ENCODE results near the gene LPXN.

- no peak for TF ChIP-seq CTCF (IDR thresholded peaks at IDR 0.05; ENCODE audit: low read length)
- TF ChIP-seq EZH2 (optimal IDR thresholded peaks at IDR 0.05; ENCODE audit: low read depth, low read length), result no peak
Observed at GRCh38 chr11:58508005-58508404, 67.7 kb downstream of the LPXN start, which contains the start of gene OR5B21.

All from MM.1S (cell line).